Immature natural killer cell (primary cell): ENCODE measurements around the gene MAP2K3. TPM values are rescaled to one million over a fixed set of nuclear protein-coding genes. Genes with fewer than 3 reads are reported as not detected.
"Not testable (repeated sequence)": the region's sequence is repeated elsewhere in the genome, so short reads cannot be mapped to it uniquely, and the experiment has no call there.

Source experiments
- DNase-seq, 3 donors: peaks; one replicate each; pipeline ENCODE4 v3.0.0; 2022; ENCODE audit warnings: mixed read lengths in 1 of 3
- H3K27ac Mint-ChIP-seq, 6 donors: one replicate each; pipeline ENCODE4 v1.8.0; 2020; ENCODE audit warnings: mixed read lengths in 6 of 6, mild to moderate bottlenecking in 5 of 6, inconsistent platforms in 4 of 6, moderate library complexity in 3 of 6
- H3K27me3 Mint-ChIP-seq, 3 donors: one replicate each; pipeline ENCODE4 v1.8.0; 2020 to 2021; ENCODE audit warnings: low read depth in 3 of 3, mild to moderate bottlenecking in 3 of 3, mixed read lengths in 3 of 3, moderate library complexity in 3 of 3, inconsistent platforms in 1 of 3
- H3K36me3 Mint-ChIP-seq, 3 donors: one replicate each; pipeline ENCODE4 v1.8.0; 2020; ENCODE audit warnings: mixed read lengths in 3 of 3, inconsistent platforms in 2 of 3, mild to moderate bottlenecking in 2 of 3
- H3K4me1 Mint-ChIP-seq, 2 donors: one replicate each; pipeline ENCODE4 v1.8.0; 2020; ENCODE audit warnings: inconsistent platforms in 2 of 2, mild to moderate bottlenecking in 2 of 2, mixed read lengths in 2 of 2, moderate library complexity in 1 of 2
- H3K4me3 Mint-ChIP-seq, 5 donors: one replicate each; pipeline ENCODE4 v1.8.0; 2020; ENCODE audit warnings: mild to moderate bottlenecking in 5 of 5, mixed read lengths in 5 of 5, inconsistent platforms in 3 of 5, moderate library complexity in 3 of 5
- H3K9me3 Mint-ChIP-seq, 6 donors: one replicate each; pipeline ENCODE4 v1.8.0; 2020; ENCODE audit warnings: mild to moderate bottlenecking in 6 of 6, mixed read lengths in 6 of 6, inconsistent platforms in 4 of 6, moderate library complexity in 3 of 6
- polyA plus RNA-seq, 3 donors: library from polyadenylated mRNA; unstranded; fragments of 300-500 nt; fragmentation: Illumina TruSeq; gene quantifications; one replicate each; pipeline ENCODE4 v1.2.3, GENCODE V29; 2021

MAP2K3 gene
- polyA plus RNA-seq, 3 donors from 2014 or later, result 66.6 to 136 (median 93.9) TPM

DNA sequence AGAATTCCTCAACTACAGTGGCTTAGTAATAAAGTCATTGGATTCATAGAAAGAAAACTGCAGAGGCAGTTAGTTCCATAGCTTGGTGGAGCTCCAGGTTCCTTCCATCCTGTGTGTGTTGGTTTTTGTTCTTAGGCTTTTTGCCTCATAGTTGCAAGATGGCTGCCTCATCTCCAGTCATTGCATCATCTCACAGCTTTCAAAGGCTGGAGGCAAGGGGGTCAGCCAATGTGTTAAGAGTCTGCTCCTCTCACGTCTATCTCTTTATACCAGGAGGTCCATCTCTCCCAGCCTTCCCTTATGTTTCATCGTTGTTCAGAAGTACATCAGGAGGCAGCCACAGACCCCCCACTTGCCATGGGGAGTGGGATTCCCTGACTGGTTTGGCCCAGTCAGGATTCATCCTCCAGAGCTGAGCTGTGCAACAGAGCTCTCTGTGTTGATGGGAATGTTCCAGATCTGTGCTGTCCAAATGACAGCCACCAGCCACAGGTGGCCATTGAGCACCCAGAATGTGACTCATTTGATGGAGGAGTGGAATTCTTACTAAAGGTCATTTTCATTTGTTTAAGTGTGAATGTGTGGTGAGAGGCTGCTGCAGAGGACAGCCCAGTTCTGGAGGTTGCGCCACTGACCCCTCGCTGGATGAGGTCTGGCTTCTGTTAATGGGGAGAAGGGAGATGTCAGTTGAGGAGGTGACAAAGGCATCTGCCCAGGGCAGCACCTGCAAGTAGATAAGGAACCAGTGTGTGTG lies 52.2 kb downstream of the MAP2K3 start:
- not testable (repeated sequence) for H3K27me3 Mint-ChIP-seq, H3K4me1 Mint-ChIP-seq, DNase-seq, H3K9me3 Mint-ChIP-seq, H3K27ac Mint-ChIP-seq, H3K4me3 Mint-ChIP-seq, H3K36me3 Mint-ChIP-seq

DNA sequence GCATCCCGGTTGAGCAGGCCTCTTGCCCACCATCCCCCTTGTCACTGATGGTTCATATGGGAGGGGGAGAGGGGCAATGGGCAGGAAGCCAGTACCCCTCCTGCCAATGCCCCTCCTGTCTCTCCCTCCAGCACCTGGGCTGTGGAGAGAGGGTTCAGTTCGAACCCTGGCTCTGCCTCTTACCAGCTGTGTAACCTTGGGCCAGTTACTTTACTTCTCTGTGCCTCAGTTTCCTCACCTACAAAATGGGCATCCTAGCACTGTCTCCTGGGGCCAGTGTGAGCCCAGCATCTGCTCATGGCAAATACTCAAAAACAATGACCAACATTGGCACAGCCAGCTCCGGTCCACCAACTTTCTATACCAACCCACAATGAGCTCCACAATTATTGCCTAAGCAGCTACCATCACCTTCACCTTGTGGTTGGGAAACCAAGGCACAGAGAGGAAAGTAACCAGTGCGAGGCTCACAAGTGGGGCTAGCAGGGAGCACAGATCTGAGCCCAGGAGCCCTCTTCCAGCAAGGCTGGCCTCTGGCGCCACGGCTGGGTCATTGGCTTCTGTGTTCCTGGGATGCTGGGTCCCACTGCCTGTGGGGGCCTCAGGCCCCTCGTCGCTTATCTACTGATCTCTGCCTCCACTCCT lies 53.6 kb downstream of the MAP2K3 start:
- H3K27ac Mint-ChIP-seq, H3K27me3 Mint-ChIP-seq, H3K36me3 Mint-ChIP-seq, H3K9me3 Mint-ChIP-seq, H3K4me1 Mint-ChIP-seq, DNase-seq, H3K4me3 Mint-ChIP-seq: not testable (repeated sequence)

- H3K4me1 Mint-ChIP-seq, result no peaks in the 10 kb centered on the region
- H3K9me3 Mint-ChIP-seq, result peaks cover 0 to 4% (median under 1%) of the 10 kb centered on the region in 6 donors
- no peak overlapping the region for H3K4me3 Mint-ChIP-seq
- H3K27me3 Mint-ChIP-seq, result peaks cover 0 to 2% (median 0%) of the 10 kb centered on the region in 3 donors
- no peak for DNase-seq
- H3K27ac Mint-ChIP-seq, result no peak overlapping the region
- H3K36me3 Mint-ChIP-seq, result no peaks in the 10 kb centered on the region
These were observed 54.5 kb downstream of the MAP2K3 start for GRCh38 chr17:21339011-21339410.

- H3K9me3 Mint-ChIP-seq, H3K4me3 Mint-ChIP-seq, H3K27ac Mint-ChIP-seq, H3K4me1 Mint-ChIP-seq, DNase-seq, H3K36me3 Mint-ChIP-seq, H3K27me3 Mint-ChIP-seq: not testable (repeated sequence)
These were observed 55.1 kb downstream of the MAP2K3 start for GRCh38 chr17:21339571-21339970.

DNA sequence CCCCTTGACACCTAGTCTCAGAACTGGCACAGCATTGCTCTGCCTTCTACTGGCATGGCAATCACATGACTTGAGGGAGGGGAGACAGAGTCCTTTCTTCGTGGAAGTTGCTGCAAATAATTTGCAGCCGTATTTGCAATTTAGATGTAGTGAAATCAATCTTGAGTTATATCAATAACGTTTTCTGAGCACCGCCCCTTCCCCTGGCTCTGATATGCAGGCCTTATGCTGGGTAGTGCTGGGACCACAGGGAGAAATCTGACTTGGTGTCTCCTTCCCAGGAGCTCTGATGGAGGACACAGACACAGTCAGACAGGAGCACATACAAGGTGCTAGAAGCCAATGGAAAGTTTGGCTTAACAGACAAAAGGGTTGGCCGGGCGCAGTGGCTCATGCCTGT lies 55.9 kb downstream of the MAP2K3 start:
- H3K4me3 Mint-ChIP-seq, H3K27me3 Mint-ChIP-seq, H3K27ac Mint-ChIP-seq, H3K36me3 Mint-ChIP-seq, DNase-seq, H3K4me1 Mint-ChIP-seq, H3K9me3 Mint-ChIP-seq: not testable (repeated sequence)

- not testable (repeated sequence) for H3K4me3 Mint-ChIP-seq, H3K9me3 Mint-ChIP-seq, H3K36me3 Mint-ChIP-seq, H3K4me1 Mint-ChIP-seq, DNase-seq, H3K27ac Mint-ChIP-seq, H3K27me3 Mint-ChIP-seq
These were observed 56.8 kb downstream of the MAP2K3 start for GRCh38 chr17:21341279-21341678.

- H3K4me1 Mint-ChIP-seq, H3K27me3 Mint-ChIP-seq, DNase-seq, H3K9me3 Mint-ChIP-seq, H3K36me3 Mint-ChIP-seq, H3K27ac Mint-ChIP-seq, H3K4me3 Mint-ChIP-seq: not testable (repeated sequence)
These were observed 57.5 kb downstream of the MAP2K3 start for GRCh38 chr17:21341925-21342540.

GRCh38 chr17:21343061-21343949 lies 58.8 kb downstream of the MAP2K3 start:
- not testable (repeated sequence) for H3K36me3 Mint-ChIP-seq, H3K27me3 Mint-ChIP-seq, H3K9me3 Mint-ChIP-seq, H3K4me3 Mint-ChIP-seq, H3K4me1 Mint-ChIP-seq, DNase-seq
- peak overlapping the region in 1 of 6 donors; percentile 46 for H3K27ac Mint-ChIP-seq

- not testable (repeated sequence) for H3K27ac Mint-ChIP-seq, DNase-seq, H3K36me3 Mint-ChIP-seq, H3K4me3 Mint-ChIP-seq, H3K27me3 Mint-ChIP-seq, H3K9me3 Mint-ChIP-seq
- H3K4me1 Mint-ChIP-seq, result peaks cover 6 to 12% of the 10 kb centered on the region in 2 donors
These were observed 60.3 kb downstream of the MAP2K3 start for GRCh38 chr17:21344801-21345200.

- H3K27ac Mint-ChIP-seq, result peak overlapping the region in 1 of 6 donors; percentile 45
- DNase-seq, result no peak
- peaks cover 6 to 14% of the 10 kb centered on the region in 2 donors for H3K4me1 Mint-ChIP-seq
- no peaks in the 10 kb centered on the region for H3K36me3 Mint-ChIP-seq
- H3K9me3 Mint-ChIP-seq, result peaks cover 0 to 4% (median under 1%) of the 10 kb centered on the region in 6 donors
- H3K27me3 Mint-ChIP-seq, result peaks cover 0 to 3% (median 2%) of the 10 kb centered on the region in 3 donors
- H3K4me3 Mint-ChIP-seq, result no peak overlapping the region
These were observed 60.7 kb downstream of the MAP2K3 start for GRCh38 chr17:21345236-21345635.

GRCh38 chr17:21346107-21346506 lies 61.6 kb downstream of the MAP2K3 start:
- not testable (repeated sequence) for H3K4me3 Mint-ChIP-seq, DNase-seq, H3K9me3 Mint-ChIP-seq, H3K27ac Mint-ChIP-seq, H3K36me3 Mint-ChIP-seq, H3K27me3 Mint-ChIP-seq
- peaks cover 6 to 17% of the 10 kb centered on the region in 2 donors for H3K4me1 Mint-ChIP-seq

GRCh38 chr17:21346651-21347250 lies 62.2 kb downstream of the MAP2K3 start:
- H3K4me1 Mint-ChIP-seq, result peaks cover 6 to 23% of the 10 kb centered on the region in 2 donors
- not testable (repeated sequence) for H3K36me3 Mint-ChIP-seq, H3K27me3 Mint-ChIP-seq, DNase-seq, H3K9me3 Mint-ChIP-seq, H3K4me3 Mint-ChIP-seq, H3K27ac Mint-ChIP-seq

DNA sequence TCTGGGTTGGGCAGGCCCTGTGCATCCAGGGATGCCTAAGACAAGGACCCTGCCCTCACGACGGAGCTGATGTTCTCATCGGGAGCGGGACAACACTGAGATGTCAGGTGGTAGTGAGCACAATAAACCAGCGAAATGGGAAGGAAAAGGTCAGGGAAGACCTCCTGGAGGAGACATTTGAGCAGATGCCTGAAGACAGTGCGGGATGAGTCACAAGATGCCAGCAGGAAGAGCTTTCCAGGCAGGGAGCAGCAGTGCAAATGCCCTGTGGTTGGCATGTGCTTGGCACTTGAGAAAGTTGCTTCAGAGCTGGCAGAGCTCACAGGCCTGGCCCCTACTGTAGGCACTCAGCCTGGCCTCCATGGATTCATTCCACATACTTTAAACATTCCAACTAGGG lies 63.1 kb downstream of the MAP2K3 start:
- H3K27me3 Mint-ChIP-seq, H3K36me3 Mint-ChIP-seq, H3K9me3 Mint-ChIP-seq, DNase-seq: not testable (repeated sequence)
- Mint-ChIP-seq H3K27ac (peak overlapping the region in 2 of 6 donors; percentile 72 to 84), H3K4me3 (peak overlapping the region in 1 of 5 donors; percentile 41), H3K4me1 (peaks cover 6 to 24% of the 10 kb centered on the region in 2 donors)
